HepG2 (cell line): ENCODE measurements around the gene PRMT6. TPM values are rescaled to one million over a fixed set of nuclear protein-coding genes. Genes with fewer than 3 reads are reported as not detected.

Experiments
- AGO2 ChIP-seq: fragments of 200-400 bp; formaldehyde crosslinking; optimal IDR thresholded peaks from 2 replicates; pipeline ENCODE3; 2017; ENCODE audit warnings: mild to moderate bottlenecking, low read depth, low read length, moderate library complexity
- ATAD3A ChIP-seq: sonication (generic); formaldehyde crosslinking; IDR thresholded peaks from 2 replicates; pipeline ENCODE4 v1.4.0; 2020; ENCODE audit warnings: missing genetic modification reagents
- BORCS8-MEF2B ChIP-seq: sonication (generic); formaldehyde crosslinking; IDR thresholded peaks from 2 replicates; pipeline ENCODE4 v1.8.0; 2022; ENCODE audit warnings: mild to moderate bottlenecking, missing genetic modification reagents
- BRD4 ChIP-seq: sonication (generic); formaldehyde crosslinking; IDR thresholded peaks from 2 replicates; pipeline ENCODE4 v1.4.0; 2020; ENCODE audit warnings: missing genetic modification reagents
- CEBPB ChIP-seq: IDR thresholded peaks from 2 replicates; pipeline ENCODE4 v1.6.1; 2011; ENCODE audit warnings: low read depth, low read length, improper control_type of control experiment, borderline replicate concordance
- EEA1 ChIP-seq: sonication (generic); formaldehyde crosslinking; IDR thresholded peaks from 2 replicates; pipeline ENCODE4 v1.5.1; 2020; ENCODE audit warnings: mild to moderate bottlenecking, missing genetic modification reagents, borderline replicate concordance
- ELF4 ChIP-seq: sonication (generic); formaldehyde crosslinking; IDR thresholded peaks from 2 replicates; pipeline ENCODE4 v1.5.0; 2020; ENCODE audit warnings: missing genetic modification reagents, mild to moderate bottlenecking, moderate library complexity, borderline replicate concordance
- FOXO1 ChIP-seq: sonication (generic); formaldehyde crosslinking; IDR thresholded peaks from 2 replicates; pipeline ENCODE4 v1.4.0; 2020; ENCODE audit warnings: missing genetic modification reagents
- HOXA7 ChIP-seq: sonication (generic); formaldehyde crosslinking; IDR thresholded peaks from 2 replicates; pipeline ENCODE4 v1.8.1; 2022; ENCODE audit warnings: mild to moderate bottlenecking, missing genetic modification reagents, moderate library complexity
- JARID2 ChIP-seq: sonication (generic); formaldehyde crosslinking; IDR thresholded peaks from 2 replicates; pipeline ENCODE4 v1.8.1; 2023; ENCODE audit warnings: missing genetic modification reagents, inconsistent platforms; ENCODE audit not compliant: insufficient replicate concordance
- MAFF ChIP-seq: IDR thresholded peaks from 2 replicates; pipeline ENCODE4 v1.6.1; 2011; ENCODE audit warnings: low read depth, low read length, improper control_type of control experiment
- MAFK ChIP-seq, 2 experiments: IDR thresholded peaks in 1 of 2; conservative IDR thresholded peaks in 1 of 2; 2 replicates each; pipeline ENCODE4 v1.6.1; 2011; ENCODE audit warnings: improper control_type of control experiment in 2 of 2, low read length in 2 of 2
- MEF2D ChIP-seq: sonication (generic); formaldehyde crosslinking; IDR thresholded peaks from 2 replicates; pipeline ENCODE4 v1.5.1; 2020; ENCODE audit warnings: mild to moderate bottlenecking, missing genetic modification reagents
- MLXIP ChIP-seq: sonication (generic); formaldehyde crosslinking; IDR thresholded peaks from 2 replicates; pipeline ENCODE4 v1.9.0; 2021; ENCODE audit warnings: missing genetic modification reagents, borderline replicate concordance
- SOX13 ChIP-seq, 3 experiments: fragments of 450-650 bp in 1 of 3; sonication (generic) in 1 of 3; formaldehyde crosslinking in 1 of 3; IDR thresholded peaks in 2 of 3; conservative IDR thresholded peaks in 1 of 3; 2 replicates each; pipeline versions ENCODE4 v1.5.0 to v1.6.1; 2016 to 2020; ENCODE audit warnings: antibody characterized with exemption in 1 of 3, mild to moderate bottlenecking in 1 of 3, missing compliant biosample characterization in 1 of 3, missing genetic modification reagents in 1 of 3, moderate library complexity in 1 of 3
- SOX5 ChIP-seq: IDR thresholded peaks from 2 replicates; pipeline ENCODE4 v1.6.1; 2016; ENCODE audit warnings: borderline replicate concordance
- TEAD3 ChIP-seq: optimal IDR thresholded peaks from 2 replicates; pipeline ENCODE3; 2016; ENCODE audit warnings: borderline replicate concordance
- TRAFD1 ChIP-seq: sonication (generic); formaldehyde crosslinking; IDR thresholded peaks from 2 replicates; pipeline ENCODE4 v1.5.1; 2020; ENCODE audit warnings: missing genetic modification reagents, mild to moderate bottlenecking, borderline replicate concordance
- ZEB1 ChIP-seq: IDR thresholded peaks from 2 replicates; pipeline ENCODE4 v1.6.1; 2012; ENCODE audit warnings: mild to moderate bottlenecking, low read depth, inconsistent platforms; ENCODE audit not compliant: insufficient replicate concordance
- ZNF234 ChIP-seq: sonication (generic); formaldehyde crosslinking; conservative IDR thresholded peaks from 2 replicates; pipeline ENCODE4 v1.5.1; 2020; ENCODE audit warnings: mild to moderate bottlenecking, missing genetic modification reagents
- ZNF33A ChIP-seq: sonication (generic); formaldehyde crosslinking; IDR thresholded peaks from 2 replicates; pipeline ENCODE4 v1.5.1; 2020; ENCODE audit warnings: missing genetic modification reagents, mild to moderate bottlenecking, moderate library complexity, borderline replicate concordance
- ZNF367 ChIP-seq: sonication (generic); formaldehyde crosslinking; IDR thresholded peaks from 2 replicates; pipeline ENCODE4 v1.4.0; 2020; ENCODE audit warnings: missing genetic modification reagents, borderline replicate concordance
- ZNF513 ChIP-seq: sonication (generic); formaldehyde crosslinking; conservative IDR thresholded peaks from 2 replicates; pipeline ENCODE4 v1.5.0; 2020; ENCODE audit warnings: missing genetic modification reagents
- ZNF766 ChIP-seq: sonication (generic); formaldehyde crosslinking; IDR thresholded peaks from 2 replicates; pipeline ENCODE4 v1.5.0; 2020; ENCODE audit warnings: missing genetic modification reagents, borderline replicate concordance
- polyA plus RNA-seq, 8 experiments: library from polyadenylated mRNA; depleted of rRNA in 3 of 8; stranded (reverse) in 7 of 8; unstranded in 1 of 8; fragments of >200 nt; fragmentation: Illumina TruSeq in 4 of 8; extraction: Trizol in 4 of 8; gene quantifications; 2 replicates each; pipeline versions ENCODE4 v1.2.1 to v1.2.3, GENCODE V29; 2011 to 2016; ENCODE audit warnings: low read depth in 4 of 8, missing spikeins in 1 of 8, mixed read lengths in 1 of 8; ENCODE audit not compliant: insufficient read depth in 1 of 8
- total RNA-seq, 5 experiments: library from RNA; depleted of rRNA; stranded (reverse); fragments of >200 nt; fragmentation: Illumina TruSeq; extraction: Trizol; gene quantifications; 2 replicates each; pipeline ENCODE4 v1.2.3, GENCODE V29; 2016; ENCODE audit warnings: low read depth in 1 of 5

PRMT6 gene
- total and polyA plus RNA-seq, 2 of the 13 experiments (the other 11 are each of a cell fraction or from before 2014, with no cell fraction given) = 8.1 to 15.8 TPM

GRCh38 chr1:107056426-107057196 is at the start of gene PRMT6 (continued):
- TF ChIP-seq TRAFD1 (CRISPR knock-in tag) (peak; percentile 41; the same call in 1 of the 2 replicates), BRD4 (CRISPR knock-in tag) (peak; percentile 51), MLXIP (CRISPR knock-in tag) (no peak), ZNF766 (CRISPR knock-in tag) (no peak), HOXA7 (no peak), SOX13 (IDR thresholded peaks at IDR 0.05) (no peak), SOX13 (CRISPR knock-in tag; conservative IDR thresholded peaks at IDR 0.05 in 1 of 2, IDR thresholded peaks at IDR 0.05 in 1 of 2) (no peak), BORCS8-MEF2B (no peak; the same call in 1 of the 2 replicates), ZNF513 (no peak), CEBPB (no peak), ZNF234 (no peak), EEA1 (no peak), SOX5 (no peak), ZNF33A (CRISPR knock-in tag) (no peak), TEAD3 (CRISPR knock-in tag) (peak; percentile 23), FOXO1 (no peak), ZEB1 (no peak), MAFF (no peak), AGO2 (peak; percentile 48), MAFK (conservative IDR thresholded peaks at IDR 0.05 in 1 of 2, IDR thresholded peaks at IDR 0.05 in 1 of 2; ENCODE audit: low read length in 2 of 2) (no peak), ATAD3A (CRISPR knock-in tag) (no peak), ZNF367 (CRISPR knock-in tag) (no peak), MEF2D (no peak; the same call in 1 of the 2 replicates), ELF4 (CRISPR knock-in tag) (no peak), JARID2 (no peak)
